ENCODE results near the gene BLVRB. TPM values are rescaled to one million over a fixed set of nuclear protein-coding genes. Genes with fewer than 3 reads are reported as not detected.
A peak's percentile ranks its signal among the peaks of the same experiment; 100 is the strongest.

The BLVRB gene
- total and polyA plus RNA-seq, 9 of the 15 experiments (the other 6 are each of a cell fraction or from before 2014, with no cell fraction given), result 81.1 to 749 (median 331) TPM

DNA sequence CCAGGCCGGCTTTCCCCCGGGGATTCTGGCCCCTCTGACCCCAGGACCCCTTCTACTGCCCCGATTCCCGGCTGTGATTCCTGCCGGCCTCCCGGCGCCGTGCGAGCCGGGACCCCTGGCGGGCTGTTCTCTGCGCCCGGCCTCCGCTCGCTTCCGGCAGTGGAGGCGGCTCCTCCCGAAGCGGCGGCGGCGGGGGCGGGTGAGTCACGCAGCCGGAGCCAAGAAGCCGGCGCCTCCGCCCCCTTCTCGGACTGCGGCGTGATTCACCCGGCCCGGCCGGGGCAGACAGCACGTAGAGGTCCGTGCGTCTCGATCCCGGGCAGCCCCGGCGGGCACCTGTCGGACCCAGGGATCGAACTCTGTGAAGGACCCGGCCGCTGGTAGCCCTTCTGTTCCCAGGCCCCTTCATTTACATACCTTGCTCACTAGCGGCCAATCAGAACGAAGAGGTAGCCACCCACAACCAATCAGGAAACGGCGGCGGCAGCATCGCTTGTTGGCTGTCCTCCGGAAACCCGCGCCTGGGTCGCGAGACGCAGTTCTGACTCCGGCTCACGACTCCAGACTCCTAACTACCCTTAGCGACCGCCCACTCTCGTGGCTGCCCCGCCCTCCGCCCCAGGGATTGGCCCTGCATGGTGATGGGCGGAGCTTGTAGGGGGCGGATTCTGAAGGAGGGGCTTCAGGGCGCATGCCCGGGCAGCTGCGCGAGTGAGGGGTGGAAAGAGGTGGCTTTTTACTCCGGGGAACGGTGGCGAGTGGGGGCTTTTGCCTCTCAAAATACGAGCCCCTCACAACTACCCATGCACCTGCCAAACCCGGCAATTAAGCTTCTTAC is 39.9 kb downstream of the BLVRB start, which contains the start of gene SERTAD1 (continued):
- TF ChIP-seq ASH1L (IDR thresholded peaks at IDR 0.05; ENCODE audit: borderline replicate concordance, low read depth, partially characterized antibody) (peak; percentile 87), HOXB6 (CRISPR knock-in tag; IDR thresholded peaks at IDR 0.05; ENCODE audit: borderline replicate concordance) (no peak), MYBL2 (IDR thresholded peaks at IDR 0.05; ENCODE audit: low read depth) (no peak), MYBL2 (CRISPR knock-in tag; IDR thresholded peaks at IDR 0.05; ENCODE audit: borderline replicate concordance) (no peak), EP400 (IDR thresholded peaks at IDR 0.05) (peak; percentile 32; the same call in 1 of the 2 replicates), MTF1 (CRISPR knock-in tag; IDR thresholded peaks at IDR 0.05; ENCODE audit: borderline replicate concordance) (no peak), ZSCAN29 (IDR thresholded peaks at IDR 0.05) (peak; percentile 50; the same call in 1 of the 2 replicates), FOXK1 (CRISPR knock-in tag; IDR thresholded peaks at IDR 0.05; ENCODE audit: borderline replicate concordance) (peak; percentile 21; the same call in 1 of the 2 replicates), BCL6 (CRISPR knock-in tag; IDR thresholded peaks at IDR 0.05) (no peak), CREM (IDR thresholded peaks at IDR 0.05; ENCODE audit: low read depth) (no peak; the same call in 1 of the 2 replicates), HNRNPUL1 (IDR thresholded peaks at IDR 0.05; ENCODE audit: low read length) (no peak), ELF4 (CRISPR knock-in tag; IDR thresholded peaks at IDR 0.05) (peak; percentile 74; the same call in 1 of the 2 replicates), ZNF436 (CRISPR knock-in tag; IDR thresholded peaks at IDR 0.05) (no peak), CBX5 (IDR thresholded peaks at IDR 0.05; ENCODE audit: borderline replicate concordance, low read depth) (no peak), PTRF (tag; IDR thresholded peaks at IDR 0.05) (no peak), NFYB (IDR thresholded peaks at IDR 0.05; ENCODE audit: extremely low read depth, insufficient read length) (peak; percentile 99), SMARCC2 (IDR thresholded peaks at IDR 0.05; ENCODE audit: low read depth) (no peak; the same call in 1 of the 2 replicates), COPS2 (conservative IDR thresholded peaks at IDR 0.05) (no peak), ETV1 (tag; conservative IDR thresholded peaks at IDR 0.05; ENCODE audit: low read depth) (peak; percentile 64)
- TF ChIP-seq, protein P1, sequence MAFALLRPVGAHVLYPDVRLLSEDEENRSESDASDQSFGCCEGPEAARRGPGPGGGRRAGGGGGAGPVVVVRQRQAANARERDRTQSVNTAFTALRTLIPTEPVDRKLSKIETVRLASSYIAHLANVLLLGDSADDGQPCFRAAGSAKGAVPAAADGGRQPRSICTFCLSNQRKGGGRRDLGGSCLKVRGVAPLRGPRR (CRISPR knock-in tag; IDR thresholded peaks at IDR 0.05), result no peak
- TF ChIP-seq, protein P2, sequence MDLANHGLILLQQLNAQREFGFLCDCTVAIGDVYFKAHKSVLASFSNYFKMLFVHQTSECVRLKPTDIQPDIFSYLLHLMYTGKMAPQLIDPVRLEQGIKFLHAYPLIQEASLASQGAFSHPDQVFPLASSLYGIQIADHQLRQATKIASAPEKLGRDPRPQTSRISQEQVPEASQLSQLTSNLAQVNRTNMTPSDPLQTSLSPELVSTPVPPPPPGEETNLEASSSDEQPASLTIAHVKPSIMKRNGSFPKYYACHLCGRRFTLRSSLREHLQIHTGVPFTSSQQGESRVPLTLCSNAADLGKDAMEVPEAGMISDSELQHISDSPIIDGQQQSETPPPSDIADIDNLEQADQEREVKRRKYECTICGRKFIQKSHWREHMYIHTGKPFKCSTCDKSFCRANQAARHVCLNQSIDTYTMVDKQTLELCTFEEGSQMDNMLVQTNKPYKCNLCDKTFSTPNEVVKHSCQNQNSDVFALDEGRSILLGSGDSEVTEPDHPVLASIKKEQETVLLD (IDR thresholded peaks at IDR 0.05), result peak; percentile 83; the same call in 1 of the 2 replicates
- TF ChIP-seq, protein P3, sequence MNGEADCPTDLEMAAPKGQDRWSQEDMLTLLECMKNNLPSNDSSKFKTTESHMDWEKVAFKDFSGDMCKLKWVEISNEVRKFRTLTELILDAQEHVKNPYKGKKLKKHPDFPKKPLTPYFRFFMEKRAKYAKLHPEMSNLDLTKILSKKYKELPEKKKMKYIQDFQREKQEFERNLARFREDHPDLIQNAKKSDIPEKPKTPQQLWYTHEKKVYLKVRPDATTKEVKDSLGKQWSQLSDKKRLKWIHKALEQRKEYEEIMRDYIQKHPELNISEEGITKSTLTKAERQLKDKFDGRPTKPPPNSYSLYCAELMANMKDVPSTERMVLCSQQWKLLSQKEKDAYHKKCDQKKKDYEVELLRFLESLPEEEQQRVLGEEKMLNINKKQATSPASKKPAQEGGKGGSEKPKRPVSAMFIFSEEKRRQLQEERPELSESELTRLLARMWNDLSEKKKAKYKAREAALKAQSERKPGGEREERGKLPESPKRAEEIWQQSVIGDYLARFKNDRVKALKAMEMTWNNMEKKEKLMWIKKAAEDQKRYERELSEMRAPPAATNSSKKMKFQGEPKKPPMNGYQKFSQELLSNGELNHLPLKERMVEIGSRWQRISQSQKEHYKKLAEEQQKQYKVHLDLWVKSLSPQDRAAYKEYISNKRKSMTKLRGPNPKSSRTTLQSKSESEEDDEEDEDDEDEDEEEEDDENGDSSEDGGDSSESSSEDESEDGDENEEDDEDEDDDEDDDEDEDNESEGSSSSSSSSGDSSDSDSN (IDR thresholded peaks at IDR 0.05; ENCODE audit: borderline replicate concordance in 1 of 2, low read depth in 2 of 2, low read length in 2 of 2), result peak in 1 of 2 experiments; percentile 80; a peak in 2 of 4 replicates
- TF ChIP-seq, protein P4, sequence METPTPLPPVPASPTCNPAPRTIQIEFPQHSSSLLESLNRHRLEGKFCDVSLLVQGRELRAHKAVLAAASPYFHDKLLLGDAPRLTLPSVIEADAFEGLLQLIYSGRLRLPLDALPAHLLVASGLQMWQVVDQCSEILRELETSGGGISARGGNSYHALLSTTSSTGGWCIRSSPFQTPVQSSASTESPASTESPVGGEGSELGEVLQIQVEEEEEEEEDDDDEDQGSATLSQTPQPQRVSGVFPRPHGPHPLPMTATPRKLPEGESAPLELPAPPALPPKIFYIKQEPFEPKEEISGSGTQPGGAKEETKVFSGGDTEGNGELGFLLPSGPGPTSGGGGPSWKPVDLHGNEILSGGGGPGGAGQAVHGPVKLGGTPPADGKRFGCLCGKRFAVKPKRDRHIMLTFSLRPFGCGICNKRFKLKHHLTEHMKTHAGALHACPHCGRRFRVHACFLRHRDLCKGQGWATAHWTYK (CRISPR knock-in tag; IDR thresholded peaks at IDR 0.05), result no peak; the same call in 1 of the 2 replicates

All from K562 (cell line).